Stimulated activated CD4-positive, alpha-beta T cell treated with anti-CD3 and anti-CD28 coated beads, Interleukin-1b, Interleukin-23, amount 100 ng/mL, for 4 hours (primary cell): Measurements from ENCODE around the gene PSMA7.

ENCODE experiments used
- DNase-seq, 2 donors: peaks; one replicate each; pipeline ENCODE4 v3.0.0-alpha.2; 2020; ENCODE audit warnings: low read depth in 2 of 2

The PSMA7 gene

GRCh38 chr20:62172666-62173065 lies 29.5 kb upstream of the PSMA7 start:
- no peak for DNase-seq

GRCh38 chr20:62171245-62171644 lies 28.1 kb upstream of the PSMA7 start:
- no peak for DNase-seq

GRCh38 chr20:62170536-62170935 lies 27.3 kb upstream of the PSMA7 start:
- no peak for DNase-seq

GRCh38 chr20:62168890-62169435 lies 25.8 kb upstream of the PSMA7 start:
- DNase-seq, result no peak

GRCh38 chr20:62168061-62168460 lies 24.9 kb upstream of the PSMA7 start:
- DNase-seq, result no peak

GRCh38 chr20:62167474-62167873 lies 24.3 kb upstream of the PSMA7 start:
- no peak for DNase-seq

GRCh38 chr20:62165762-62166399 lies 22.7 kb upstream of the PSMA7 start:
- no peak for DNase-seq

- DNase-seq, result no peak
Measured at GRCh38 chr20:62164879-62165761, 21.9 kb upstream of the PSMA7 start.

- no peak for DNase-seq
Measured at GRCh38 chr20:62163986-62164762, 21.0 kb upstream of the PSMA7 start.

GRCh38 chr20:62163485-62163865 lies 20.3 kb upstream of the PSMA7 start:
- DNase-seq, result no peak

GRCh38 chr20:62162765-62163484 lies 19.7 kb upstream of the PSMA7 start:
- no peak for DNase-seq

- DNase-seq, result no peak
Measured at GRCh38 chr20:62161347-62161746, 18.2 kb upstream of the PSMA7 start.

GRCh38 chr20:62160876-62161275 lies 17.7 kb upstream of the PSMA7 start:
- DNase-seq, result no peak

GRCh38 chr20:62160253-62160652 lies 17.1 kb upstream of the PSMA7 start:
- no peak for DNase-seq

- DNase-seq, result peak in 1 of 2 donors; percentile 9
Measured at GRCh38 chr20:62159839-62160238, 16.6 kb upstream of the PSMA7 start.

- no peak for DNase-seq
Measured at GRCh38 chr20:62159052-62159451, 15.9 kb upstream of the PSMA7 start.

GRCh38 chr20:62158541-62158940 lies 15.3 kb upstream of the PSMA7 start:
- no peak for DNase-seq

- no peak for DNase-seq
Measured at GRCh38 chr20:62158088-62158400, 14.8 kb upstream of the PSMA7 start.

GRCh38 chr20:62157387-62158087 lies 14.3 kb upstream of the PSMA7 start:
- no peak for DNase-seq

GRCh38 chr20:62156592-62157386 lies 13.6 kb upstream of the PSMA7 start:
- DNase-seq, result peak; percentile 65 to 71
